DMS114 treated with DMSO at 0.1 percent for 48 hours (cell line): ENCODE measurements around the gene BACE2.

Source experiments
- DNase-seq: peaks from one replicate; lab custom pipeline; 2025; ENCODE audit not compliant: unreplicated experiment; lab: John Stamatoyannopoulos, UW

The BACE2 gene

DNA sequence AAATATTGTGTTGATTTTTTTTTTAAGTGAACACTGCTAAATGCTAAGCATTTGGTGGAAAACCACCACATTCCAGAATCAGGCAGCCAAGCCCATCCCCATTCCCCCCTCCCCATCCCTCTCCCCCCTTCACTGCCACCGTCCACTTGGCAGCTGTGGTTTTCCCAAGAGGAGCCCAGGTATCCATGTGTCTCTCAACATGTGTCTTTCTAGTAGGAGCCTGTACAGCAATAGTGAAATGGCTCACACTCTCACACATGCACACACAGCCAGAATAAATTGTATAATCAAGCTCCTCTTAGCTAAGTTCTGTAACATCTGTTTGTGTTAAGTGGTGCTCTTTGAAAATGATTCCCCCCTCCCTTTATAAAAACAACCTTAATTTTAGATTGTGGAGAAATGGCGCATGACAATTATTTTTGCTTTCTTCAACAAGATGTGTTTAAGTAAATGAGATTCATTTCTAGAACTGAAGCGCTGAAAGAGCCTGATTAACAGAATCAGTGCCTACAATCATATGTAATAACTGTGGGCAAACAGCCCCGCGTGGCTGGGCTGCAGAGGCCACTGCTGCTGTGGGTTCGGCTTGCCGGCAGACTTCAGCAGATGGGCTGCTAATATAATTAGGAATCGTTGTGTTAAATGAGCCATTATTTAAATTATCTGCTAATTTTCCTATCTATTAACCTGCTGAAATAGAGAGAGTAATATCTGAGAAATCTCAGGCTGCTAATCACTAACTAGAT is 43.3 kb downstream of the BACE2 start:
- DNase-seq = no peak

- no peak for DNase-seq
Measured at GRCh38 chr21:41213021-41213420, 45.1 kb downstream of the BACE2 start.

DNA sequence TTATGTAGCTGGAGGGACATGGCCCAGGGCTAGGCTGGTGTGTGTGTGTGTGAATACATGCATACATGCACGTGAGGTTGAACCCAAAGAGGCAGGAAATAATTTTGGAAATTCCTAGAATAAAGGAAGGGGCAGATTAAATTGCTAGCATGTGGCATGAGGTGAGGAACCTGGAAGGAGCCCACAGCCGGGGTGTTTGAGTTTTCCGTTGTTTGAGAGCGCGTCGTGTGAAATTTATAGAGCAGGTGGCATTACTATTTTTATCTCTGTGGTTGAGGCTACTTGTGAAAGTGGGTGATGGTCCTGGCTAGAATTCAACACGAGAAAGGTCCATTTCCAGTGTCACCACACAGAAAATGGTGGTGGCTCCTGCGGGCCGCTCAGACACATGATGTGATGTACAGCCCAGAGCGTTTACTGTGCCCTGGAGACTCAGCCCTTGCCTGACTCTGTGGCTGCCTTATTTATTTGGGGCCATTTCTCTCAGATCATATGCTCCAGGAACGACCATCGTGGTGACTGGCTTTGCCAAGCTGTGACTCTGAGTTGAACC is 48.0 kb downstream of the BACE2 start:
- no peak for DNase-seq

DNA sequence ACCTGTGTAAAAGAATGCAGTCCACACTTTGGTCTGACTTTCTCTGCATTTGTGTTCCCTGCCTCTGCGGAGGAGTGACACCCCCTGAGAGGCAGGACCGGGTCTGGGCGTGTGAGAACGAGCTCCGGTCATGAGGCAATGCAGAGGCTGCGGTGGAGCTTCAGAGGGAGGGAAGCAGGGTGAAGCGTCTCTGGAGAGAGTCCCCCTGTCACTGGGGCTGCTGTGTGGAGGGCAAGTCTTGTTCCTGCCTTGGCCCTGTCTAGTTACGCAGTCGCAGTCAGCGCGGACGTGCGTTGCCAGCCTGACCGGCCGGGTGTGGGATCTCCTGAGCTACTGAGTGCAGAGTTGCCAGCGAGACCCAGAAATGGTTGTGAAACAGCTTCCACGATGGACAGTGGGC is 48.5 kb downstream of the BACE2 start:
- no peak for DNase-seq

DNA sequence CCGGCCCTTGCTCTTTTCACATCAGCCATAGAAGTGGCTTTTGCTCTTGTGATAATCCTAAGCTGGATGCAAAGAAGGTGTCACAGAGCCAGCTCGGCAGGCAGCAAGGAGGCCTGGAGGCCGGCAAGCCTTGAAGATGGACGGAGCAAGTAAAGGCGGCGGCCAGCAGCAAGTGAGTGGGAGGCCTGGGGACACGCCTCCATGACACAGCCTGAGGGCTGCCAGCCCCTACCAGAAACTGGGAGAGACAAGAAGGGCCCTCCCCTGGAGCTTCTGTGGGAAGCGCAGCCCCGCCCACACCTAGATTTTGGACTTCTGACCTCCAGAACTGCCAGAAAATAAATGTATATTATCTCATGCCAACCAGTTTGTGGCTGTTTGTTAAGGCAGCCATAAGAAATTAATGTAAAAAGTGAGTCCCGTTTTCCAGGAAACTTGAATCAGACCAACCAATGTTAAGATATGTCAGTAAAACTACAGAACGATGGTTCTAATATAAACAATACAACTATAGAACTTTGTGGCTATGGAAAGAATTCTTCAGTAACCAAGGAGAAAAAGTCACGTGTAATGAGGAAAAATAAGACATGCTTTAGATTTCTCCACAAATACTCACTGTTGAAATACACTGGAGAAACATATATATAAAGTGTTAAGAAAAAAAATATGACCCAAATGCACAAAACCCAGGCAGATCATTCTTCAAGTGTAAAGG is 49.9 kb downstream of the BACE2 start:
- DNase-seq = no peak

DNA sequence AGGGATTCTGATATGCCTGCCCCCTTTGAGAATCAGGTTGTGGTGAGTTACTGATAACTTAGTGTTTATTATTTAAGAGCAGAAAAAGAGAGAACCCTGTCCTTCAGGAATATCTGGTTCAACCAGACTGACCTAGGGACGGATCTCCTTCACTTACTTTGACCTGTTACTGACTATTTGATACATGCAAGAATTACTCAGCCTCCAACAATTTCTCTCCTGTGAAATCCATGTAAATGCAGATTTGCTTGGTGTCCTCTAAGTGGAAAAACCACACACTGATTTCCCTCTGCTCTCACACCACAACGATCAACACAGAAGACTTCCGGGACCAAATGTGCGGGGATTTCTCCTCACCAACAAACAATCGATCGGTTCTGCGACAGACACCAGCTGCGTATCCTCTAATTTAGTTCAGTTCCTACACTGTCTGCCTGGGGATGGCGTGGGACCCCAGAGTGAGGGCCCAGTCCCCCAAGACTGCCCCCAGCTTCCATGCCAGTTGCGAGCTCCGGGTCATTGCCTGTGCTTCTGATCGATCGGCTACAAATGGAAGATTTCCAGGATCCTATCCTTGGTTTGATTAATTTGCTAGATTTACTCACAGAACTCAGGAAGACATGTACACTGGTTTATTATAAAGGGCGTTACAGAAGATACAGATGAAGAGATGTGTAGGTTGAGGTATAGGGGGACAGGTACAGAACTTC is 51.7 kb downstream of the BACE2 start:
- DNase-seq = no peak

- no peak for DNase-seq
Measured at GRCh38 chr21:41220208-41220733, 52.3 kb downstream of the BACE2 start.

- DNase-seq = no peak
Measured at GRCh38 chr21:41222247-41223068, 54.5 kb downstream of the BACE2 start.

GRCh38 chr21:41226853-41227252 is 58.9 kb downstream of the BACE2 start:
- DNase-seq = no peak

DNA sequence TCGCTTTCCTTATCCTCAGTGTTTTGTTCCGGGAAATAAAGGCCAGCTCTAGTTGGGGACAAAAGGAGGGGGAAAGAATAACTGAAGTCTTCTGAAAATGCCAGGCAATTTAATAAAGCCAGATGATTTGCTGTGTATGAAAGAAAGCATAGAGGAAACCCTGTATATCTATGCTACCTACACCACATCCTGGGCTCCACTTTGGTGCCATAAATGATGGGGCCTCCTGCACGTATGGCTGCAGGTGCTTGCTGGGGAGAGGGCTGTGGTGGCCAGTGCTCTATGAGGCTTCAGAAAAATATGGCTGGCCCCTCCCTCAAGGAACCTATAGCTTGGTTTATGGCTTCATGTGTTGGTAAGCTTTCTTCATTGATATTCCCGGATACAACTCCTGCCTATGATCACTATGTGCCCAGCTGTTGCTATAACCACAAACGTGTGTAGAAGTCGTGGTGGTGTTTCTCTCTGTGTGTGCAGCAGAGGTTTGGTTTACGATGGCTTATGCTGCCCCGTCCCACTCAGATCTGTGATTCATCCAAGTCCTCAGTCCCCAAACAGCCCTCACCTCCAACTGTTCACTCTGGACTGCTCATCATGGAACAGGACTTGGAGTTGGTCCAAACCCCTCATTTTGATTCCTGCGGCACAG is 59.5 kb downstream of the BACE2 start:
- no peak for DNase-seq

DNA sequence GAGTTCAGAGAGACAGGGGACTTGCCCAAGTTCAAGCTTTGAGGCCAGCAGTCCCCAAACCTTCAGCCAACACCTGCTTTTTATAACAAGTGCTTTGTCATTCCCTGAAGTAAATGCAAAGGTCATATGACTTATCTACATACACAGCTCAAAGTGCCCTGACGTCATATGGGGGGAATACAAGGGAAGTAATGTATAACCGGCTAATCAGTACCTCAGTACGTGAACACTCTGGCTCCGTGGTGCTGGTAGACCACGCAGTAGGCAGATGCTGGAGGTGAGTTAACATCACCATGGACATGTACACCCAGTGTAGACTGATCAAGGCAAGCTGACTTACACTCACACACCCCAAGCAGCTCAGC is 60.0 kb downstream of the BACE2 start:
- DNase-seq = no peak

DNA sequence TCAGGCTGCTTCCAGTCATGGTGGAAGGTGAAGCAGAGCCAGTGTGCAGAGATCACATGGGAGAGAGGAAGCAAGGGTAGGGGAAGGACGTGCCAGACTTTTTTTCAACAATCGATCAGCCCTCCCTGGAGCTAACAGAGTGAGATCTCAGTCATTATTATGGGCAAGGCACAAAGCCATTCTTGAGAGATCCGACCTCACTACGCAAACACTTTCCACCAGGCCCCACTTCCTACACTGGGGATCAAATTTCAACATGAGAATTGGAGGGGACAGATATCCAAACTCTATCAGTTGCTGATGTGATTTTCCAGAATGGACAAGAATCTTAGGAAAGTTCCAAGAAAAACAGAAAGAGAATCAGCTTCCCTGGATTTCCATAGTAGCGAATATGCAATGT is 60.5 kb downstream of the BACE2 start:
- no peak for DNase-seq

DNA sequence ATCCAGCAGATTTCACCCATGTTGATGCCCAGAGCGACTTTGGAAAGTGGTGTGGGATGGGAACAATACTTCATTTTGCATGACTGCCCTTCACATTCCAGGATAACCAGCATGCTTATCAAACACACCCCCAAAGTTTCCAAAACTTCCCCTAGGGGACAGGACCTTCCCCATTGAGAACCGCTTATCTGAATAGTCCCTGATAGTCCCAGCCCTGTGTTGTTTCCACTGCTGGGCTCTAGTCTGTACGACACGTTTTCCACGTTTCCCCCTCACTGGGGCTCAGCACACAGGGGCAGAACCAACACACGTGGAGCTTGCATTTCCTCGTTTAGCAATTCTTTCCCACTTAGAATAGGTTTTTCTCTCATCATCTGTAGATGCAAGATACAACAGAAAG is 61.0 kb downstream of the BACE2 start:
- no peak for DNase-seq

DNA sequence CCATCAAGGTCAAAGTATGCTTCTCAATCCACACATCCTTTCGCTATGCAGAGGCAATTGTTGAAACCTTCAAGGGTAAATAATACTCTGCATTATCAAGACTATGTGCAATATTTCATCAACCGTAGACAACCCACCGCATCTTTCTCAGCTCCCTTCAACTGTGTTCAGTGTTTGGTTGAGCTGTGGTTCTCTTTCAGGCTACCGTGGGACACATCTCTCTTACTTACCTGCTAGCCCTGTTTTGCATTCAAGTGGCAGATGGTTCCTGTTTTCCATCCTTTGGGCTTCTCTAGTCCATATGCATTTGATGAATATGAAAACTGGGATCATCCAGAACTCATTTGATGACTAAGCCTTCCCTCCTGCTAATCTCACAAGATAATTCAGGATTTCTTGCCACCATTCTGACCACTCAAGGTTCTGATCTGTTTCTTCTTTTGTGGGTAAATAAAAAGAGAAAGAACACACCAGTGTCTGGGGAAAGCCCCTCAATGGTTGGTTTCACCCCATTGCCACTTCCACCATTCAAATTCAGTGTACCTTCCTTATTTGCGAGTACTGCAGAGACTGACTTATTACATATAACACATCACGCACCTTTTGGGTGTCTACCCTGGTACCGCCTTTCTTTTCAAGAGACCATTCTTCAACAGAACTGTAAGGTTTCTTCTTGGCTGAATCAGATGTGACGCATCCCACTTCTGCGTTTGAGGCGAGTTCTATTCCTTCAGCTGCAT is 61.7 kb downstream of the BACE2 start:
- no peak for DNase-seq

DNA sequence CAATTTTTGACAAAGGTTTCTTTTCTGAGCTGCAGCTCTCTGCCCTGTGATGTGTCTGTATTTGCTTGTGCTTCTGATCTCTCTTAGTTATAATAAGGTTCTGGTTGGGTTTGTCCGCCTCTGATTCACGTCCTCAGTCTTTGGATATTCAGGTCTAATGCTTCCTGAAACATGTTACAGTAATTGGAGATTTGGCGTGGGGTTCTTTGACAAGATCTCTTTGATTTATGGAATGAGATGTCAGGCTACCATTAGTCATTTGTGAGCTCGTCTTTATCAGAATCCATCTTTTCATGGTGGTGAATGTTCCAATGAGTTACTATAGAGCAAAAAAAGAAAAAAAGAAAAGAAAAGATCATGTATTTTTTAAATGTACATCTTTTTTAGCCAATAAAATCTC is 62.5 kb downstream of the BACE2 start:
- DNase-seq = no peak

DNA sequence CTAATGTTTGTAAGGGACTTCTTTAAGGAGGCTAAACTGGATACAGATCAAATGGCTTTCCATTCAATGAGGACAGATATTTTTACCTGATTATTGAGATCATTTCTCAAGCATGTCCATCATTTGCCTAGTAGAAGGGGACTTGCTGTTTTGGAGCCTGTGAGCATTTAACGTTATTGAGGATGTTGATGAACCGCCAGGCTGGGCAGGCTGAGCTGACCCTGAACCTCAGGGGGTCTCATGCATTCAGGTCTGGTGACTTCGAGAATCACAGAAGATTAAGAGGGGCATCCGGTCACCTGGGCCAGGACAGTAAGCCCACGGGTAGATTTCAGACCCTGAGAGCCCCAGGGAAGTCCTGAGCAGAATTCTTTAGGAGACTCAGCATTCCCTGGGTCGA is 63.1 kb downstream of the BACE2 start:
- no peak for DNase-seq

- DNase-seq = no peak
Measured at GRCh38 chr21:41232013-41232412, 64.1 kb downstream of the BACE2 start.

DNA sequence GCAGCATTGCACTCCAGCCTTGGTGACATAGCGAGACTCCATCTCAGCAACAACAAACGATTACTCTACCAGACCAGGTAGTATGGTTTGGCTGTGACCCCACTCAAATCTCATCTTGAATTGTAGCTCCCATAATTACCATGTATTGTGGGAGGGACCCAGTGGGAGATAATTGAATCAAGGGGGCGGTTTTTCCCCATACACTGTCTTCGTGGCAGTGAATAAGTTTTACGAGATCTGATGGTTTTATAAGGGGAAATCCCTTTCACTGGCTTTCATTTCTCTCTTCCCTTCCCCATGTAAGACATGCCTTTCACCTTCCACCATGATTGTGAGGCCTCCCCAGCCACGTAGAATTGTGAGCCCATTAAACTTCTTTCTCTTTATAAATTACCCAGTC is 66.0 kb downstream of the BACE2 start:
- DNase-seq = no peak

DNA sequence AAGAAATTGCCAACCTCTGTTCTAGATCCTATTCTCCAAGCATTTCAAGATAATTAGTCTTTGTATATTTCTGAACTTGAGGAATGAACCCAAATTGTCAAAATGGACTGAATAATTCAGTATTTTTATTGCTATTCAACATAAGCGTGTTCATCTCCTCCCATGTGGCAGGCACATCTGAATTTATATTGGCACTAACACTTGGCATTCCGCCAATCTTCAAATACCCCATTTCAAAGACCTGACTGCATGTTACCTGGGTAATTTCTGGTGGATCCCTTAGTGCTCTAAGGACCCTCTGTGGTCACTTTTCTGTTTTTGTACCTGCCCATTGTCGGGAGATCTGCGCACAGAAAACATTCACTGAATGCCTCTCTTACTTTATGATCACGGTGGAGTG is 66.6 kb downstream of the BACE2 start:
- DNase-seq = no peak

DNA sequence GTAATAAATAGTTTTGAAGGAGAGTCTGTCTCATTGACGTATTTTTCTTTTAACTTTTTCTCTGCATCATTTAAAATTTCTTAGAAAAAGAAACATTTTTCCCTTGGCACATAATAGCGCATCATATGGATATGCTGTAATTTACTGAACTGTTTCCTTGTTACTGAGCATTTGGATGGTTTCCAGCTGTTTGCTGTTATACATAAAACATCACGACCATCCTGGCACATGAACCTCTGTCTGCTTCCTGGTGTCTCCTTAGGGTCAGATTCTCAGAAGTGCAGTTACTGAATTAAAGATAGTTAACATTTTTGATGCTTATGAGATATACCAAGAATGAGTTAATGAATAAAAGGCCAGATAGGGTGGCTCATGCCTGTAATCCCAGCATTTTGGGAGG is 67.2 kb downstream of the BACE2 start:
- no peak for DNase-seq
